Right lobe of liver (tissue), 6 donors: ENCODE data around the gene GYS2. TPM values are rescaled to one million over a fixed set of nuclear protein-coding genes. Genes with fewer than 3 reads are reported as not detected.

ENCODE experiments used
- ATAC-seq, 4 donors: fragments of 200-7000 bp; cut with Tn5 transposase; one replicate each; pipeline ENCODE4 v1.9.1; 2020; ENCODE audit warnings: mild to moderate bottlenecking in 4 of 4, moderate library complexity in 4 of 4
- DNase-seq, 3 donors: peaks; one replicate each; pipeline ENCODE4 v3.0.0-alpha.2; 2020
- H3K27ac ChIP-seq, 3 donors: fragments of 200-600 bp; one replicate each; pipeline ENCODE4 v1.8.0; 2022
- H3K27me3 ChIP-seq, 2 donors: fragments of 200-600 bp; one replicate each; pipeline ENCODE4 v1.8.0; 2022
- H3K36me3 ChIP-seq, 4 donors: fragments of 200-600 bp; sonication (generic) in 1 of 4; one replicate each; pipeline versions ENCODE4 v1.5.1 to v1.8.0; 2017 to 2022; ENCODE audit warnings: control low read depth in 1 of 4
- H3K4me1 ChIP-seq, 4 donors: fragments of 200-600 bp; sonication (generic) in 1 of 4; one replicate each; pipeline versions ENCODE4 v1.5.1 to v1.8.0; 2017 to 2022; ENCODE audit warnings: control low read depth in 1 of 4
- H3K4me3 ChIP-seq, 3 donors: fragments of 200-600 bp; one replicate each; pipeline ENCODE4 v1.8.0; 2022
- H3K9me3 ChIP-seq, 4 donors: fragments of 200-600 bp; sonication (generic) in 1 of 4; one replicate each; pipeline versions ENCODE4 v1.5.1 to v1.8.0; 2017 to 2022; ENCODE audit warnings: control low read depth in 1 of 4
- POLR2A ChIP-seq: fragments of 450-650 bp; IDR thresholded peaks from one replicate; pipeline ENCODE4 v1.6.1; 2017; ENCODE audit warnings: antibody characterized with exemption, mild to moderate bottlenecking
- WGBS: methylation state at CpG from one replicate; pipeline ENCODE4 v1.1.6; 2018; ENCODE audit warnings: low coverage, low lambda C conversion rate; ENCODE audit not compliant: insufficient coverage; ENCODE audit errors: missing lambda C conversion rate; 5-methylcytosine and 5-hydroxymethylcytosine counted together
- intact Hi-C, 2 donors: fragments of 100-400 bp; cut with DNase I; formaldehyde crosslinking; loops; one replicate each; pipeline versions ENCODE4 v1.11.2 to v1.14.1; 2022
- total RNA-seq, 6 experiments: library from RNA; depleted of rRNA in 2 of 6; stranded (reverse); fragments of >200 nt in 2 of 6; fragmentation: NEBNext Ultra II Directional in 3 of 6; extraction: Animal tissue kit (Norgen Biotek cat#: 25700) in 3 of 6; gene quantifications; one replicate each; pipeline versions ENCODE4 v1.1.0 to v1.2.4, GENCODE V29; 2016 to 2023
- TF ChIP-seq, protein P1 (sequence below), 4 donors: fragments of 200-600 bp in 3 of 4; fragments of 450-650 bp in 1 of 4; IDR thresholded peaks; one replicate each; pipeline versions ENCODE4 v1.5.1 to v1.8.0; 2016 to 2022; ENCODE audit warnings: antibody characterized with exemption in 4 of 4, mild to moderate bottlenecking in 2 of 4
- donor health status: DM: no; HTN: yes; CAD: no.
- donor health status: DM: no; HTN: no; CAD: no.
- donor health status: DM: no; HTN: no; CAD: no.
- donor health status: DM: no; HTN: yes; CAD: no.
- donor health status: DM: no; HTN: yes; CAD: no.

Gene GYS2
- total RNA-seq, 6 experiments from 2014 or later = 28.4 to 72.4 (median 47.1) TPM

DNA sequence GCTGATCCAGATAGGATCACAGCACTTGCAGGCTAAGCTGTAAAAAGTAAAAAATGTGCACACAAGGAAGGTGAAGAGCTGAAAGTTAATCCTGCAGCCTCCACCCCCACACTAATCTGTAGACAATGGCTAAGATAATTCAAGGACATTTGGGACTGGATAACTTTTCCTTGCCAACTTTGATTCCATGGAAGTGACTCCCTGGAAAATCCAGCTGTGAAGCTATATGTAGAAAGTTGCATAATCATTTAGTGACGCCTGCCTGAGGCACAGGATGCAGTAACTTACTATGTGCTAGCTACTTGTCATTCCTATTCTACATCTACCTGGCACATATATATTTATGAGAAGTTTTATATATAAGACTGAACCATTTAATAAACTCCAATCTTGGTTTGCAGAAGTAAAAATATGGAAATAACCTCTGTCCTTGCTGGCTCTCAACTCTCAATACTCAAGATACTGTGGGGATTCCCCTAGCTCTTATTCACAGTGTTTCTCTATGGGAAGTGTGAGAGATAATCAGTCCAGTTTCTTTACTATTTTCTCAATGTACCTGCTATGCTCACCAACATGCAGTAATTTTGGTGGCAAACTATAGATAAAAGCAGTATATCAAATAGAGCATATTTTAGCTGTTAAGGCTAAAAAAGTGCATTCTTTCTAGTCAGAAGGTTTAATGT, 38.2 kb upstream of the GYS2 start:
- H3K4me1 ChIP-seq = peaks cover 0 to 9% (median 0%) of the 10 kb centered on the region in 4 donors
- ATAC-seq = peak in 1 of 4 donors; percentile 25

DNA sequence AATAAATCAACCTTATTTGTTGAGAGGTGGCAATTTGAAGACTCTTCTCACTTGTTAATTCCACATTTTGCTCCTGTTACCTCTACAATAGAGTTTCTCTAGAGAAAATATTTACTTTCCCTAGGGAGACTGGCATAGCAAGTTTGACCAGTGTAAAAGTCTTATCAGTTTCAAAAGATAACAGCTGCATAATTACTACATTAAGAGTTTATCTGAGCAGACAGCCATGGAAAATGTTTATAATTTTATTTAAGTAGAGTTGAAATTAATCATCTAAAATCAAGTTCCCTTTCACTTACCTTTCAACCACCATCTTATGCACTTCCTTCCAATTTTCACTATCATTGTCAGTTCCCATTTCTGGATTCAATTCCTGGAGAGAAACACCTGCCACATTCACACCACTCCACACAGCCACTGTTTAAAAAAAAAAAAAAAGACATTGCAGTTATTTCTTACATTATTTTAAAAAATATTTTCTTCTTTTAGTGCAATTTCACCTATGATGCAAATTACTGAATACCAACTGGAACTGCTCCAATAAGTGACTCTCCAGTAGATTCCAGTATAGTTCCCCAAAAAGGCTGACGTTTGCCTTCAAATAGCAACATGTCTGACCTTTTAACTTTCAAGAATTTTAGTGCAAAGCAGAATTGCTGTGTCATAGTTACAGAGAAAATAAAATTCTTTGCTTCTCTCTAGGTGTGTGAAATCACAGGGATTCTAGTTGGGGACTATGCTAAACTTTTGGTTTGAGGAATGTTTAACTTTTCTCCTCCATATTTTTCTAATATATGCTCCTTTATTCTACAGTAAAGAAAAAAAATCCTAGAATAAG, 33.6 kb upstream of the GYS2 start:
- Histone ChIP-seq H3K36me3 (peaks cover 0 to 1% (median 0%) of the 10 kb centered on the region in 4 donors), H3K4me1 (peaks cover 0 to 11% (median 0%) of the 10 kb centered on the region in 4 donors), H3K27ac (no peak overlapping the region), H3K27me3 (no peaks in the 10 kb centered on the region), H3K9me3 (no peaks in the 10 kb centered on the region), H3K4me3 (no peak overlapping the region)
- ATAC-seq (peak in 2 of 4 donors; percentile 28 to 46), DNase-seq (no peak)
- intact Hi-C loops = no loop called here
- 30% methylated on average over 1 of the region's 1 CpG for WGBS
- TF ChIP-seq, protein P1, sequence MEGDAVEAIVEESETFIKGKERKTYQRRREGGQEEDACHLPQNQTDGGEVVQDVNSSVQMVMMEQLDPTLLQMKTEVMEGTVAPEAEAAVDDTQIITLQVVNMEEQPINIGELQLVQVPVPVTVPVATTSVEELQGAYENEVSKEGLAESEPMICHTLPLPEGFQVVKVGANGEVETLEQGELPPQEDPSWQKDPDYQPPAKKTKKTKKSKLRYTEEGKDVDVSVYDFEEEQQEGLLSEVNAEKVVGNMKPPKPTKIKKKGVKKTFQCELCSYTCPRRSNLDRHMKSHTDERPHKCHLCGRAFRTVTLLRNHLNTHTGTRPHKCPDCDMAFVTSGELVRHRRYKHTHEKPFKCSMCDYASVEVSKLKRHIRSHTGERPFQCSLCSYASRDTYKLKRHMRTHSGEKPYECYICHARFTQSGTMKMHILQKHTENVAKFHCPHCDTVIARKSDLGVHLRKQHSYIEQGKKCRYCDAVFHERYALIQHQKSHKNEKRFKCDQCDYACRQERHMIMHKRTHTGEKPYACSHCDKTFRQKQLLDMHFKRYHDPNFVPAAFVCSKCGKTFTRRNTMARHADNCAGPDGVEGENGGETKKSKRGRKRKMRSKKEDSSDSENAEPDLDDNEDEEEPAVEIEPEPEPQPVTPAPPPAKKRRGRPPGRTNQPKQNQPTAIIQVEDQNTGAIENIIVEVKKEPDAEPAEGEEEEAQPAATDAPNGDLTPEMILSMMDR (IDR thresholded peaks at IDR 0.05) = no peak
- no peak for TF ChIP-seq POLR2A

More for the DNA sequence above, 38.2 kb upstream of the GYS2 start:
- TF ChIP-seq, protein P1 (IDR thresholded peaks at IDR 0.05) = no peak
- no peak for TF ChIP-seq POLR2A
- peaks cover 0 to 4% (median 0%) of the 10 kb centered on the region in 4 donors for H3K36me3 ChIP-seq
- DNase-seq = no peak
- H3K4me3 ChIP-seq = no peak overlapping the region
- WGBS = 53% methylated on average over 1 of the region's 1 CpG
- no peak overlapping the region for H3K27ac ChIP-seq
- intact Hi-C loops = no loop called here
- no peaks in the 10 kb centered on the region for H3K9me3 ChIP-seq
- H3K27me3 ChIP-seq = no peaks in the 10 kb centered on the region

DNA sequence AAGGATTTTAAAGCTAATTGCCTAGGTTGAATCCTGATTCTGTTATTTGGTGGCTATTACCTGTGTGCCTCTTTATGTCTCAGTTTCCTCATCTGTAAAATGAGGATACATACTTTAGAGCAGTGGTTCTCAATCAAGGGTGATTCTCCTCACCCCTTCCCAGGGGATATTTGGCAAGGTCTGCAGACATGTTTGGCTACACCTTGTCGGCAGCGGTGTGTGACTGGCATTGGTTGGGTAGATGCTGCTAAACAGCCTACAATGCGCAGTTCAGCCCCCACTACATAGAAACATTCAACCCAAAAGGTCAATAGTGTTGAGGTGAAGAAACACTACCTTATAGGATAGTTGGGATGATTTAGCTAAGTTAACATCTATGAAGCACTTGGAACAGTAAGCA, 29.6 kb upstream of the GYS2 start:
- WGBS = 100% methylated on average over 1 of the region's 3 CpGs
- no peak overlapping the region for H3K4me3 ChIP-seq
- H3K27me3 ChIP-seq = no peaks in the 10 kb centered on the region
- no peaks in the 10 kb centered on the region for H3K9me3 ChIP-seq
- DNase-seq = no peak
- no peak overlapping the region for H3K27ac ChIP-seq
- H3K4me1 ChIP-seq = peaks cover 0 to 11% (median 0%) of the 10 kb centered on the region in 4 donors
- no peak for ATAC-seq
- TF ChIP-seq POLR2A = no peak
- TF ChIP-seq, protein P1 (IDR thresholded peaks at IDR 0.05) = no peak
- intact Hi-C loops = no loop called here
- H3K36me3 ChIP-seq = peaks cover 0 to 1% (median 0%) of the 10 kb centered on the region in 4 donors

DNA sequence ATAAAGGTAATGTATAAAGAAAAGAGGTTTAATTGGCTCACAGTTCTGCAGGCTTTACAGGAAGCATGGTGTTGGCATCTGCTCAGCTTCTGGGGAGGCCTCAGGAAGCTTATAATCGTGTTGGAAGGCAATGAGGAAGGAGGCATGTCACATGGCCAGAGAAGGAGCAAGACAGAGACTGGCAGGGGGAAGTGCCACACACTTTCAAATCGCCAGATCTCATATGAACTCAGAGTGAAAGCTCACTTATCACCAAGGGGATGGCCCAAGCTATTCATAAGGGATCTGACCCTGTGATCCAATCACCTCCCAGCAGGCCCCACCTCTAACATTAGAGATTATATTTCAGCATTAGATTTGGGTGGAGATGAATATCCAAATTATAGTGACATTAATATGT, 26.7 kb upstream of the GYS2 start:
- no peak overlapping the region for H3K4me3 ChIP-seq
- no peaks in the 10 kb centered on the region for H3K4me1 ChIP-seq
- ATAC-seq (no peak), DNase-seq (no peak)
- H3K27me3 ChIP-seq = no peaks in the 10 kb centered on the region
- peaks cover 0 to 1% (median 0%) of the 10 kb centered on the region in 4 donors for H3K36me3 ChIP-seq
- H3K27ac ChIP-seq = no peak overlapping the region
- intact Hi-C loops = no loop called here
- H3K9me3 ChIP-seq = no peaks in the 10 kb centered on the region
- TF ChIP-seq, protein P1 (IDR thresholded peaks at IDR 0.05) = no peak
- TF ChIP-seq POLR2A = no peak
- 42% methylated on average over 2 of the region's 2 CpGs for whole genome bisulfite sequencing
